MCF 10A (cell line): Measurements from ENCODE around the gene ATR. TPM values are rescaled to one million over a fixed set of nuclear protein-coding genes. Genes with fewer than 3 reads are reported as not detected.
"Not testable (repeated sequence)": the region's sequence is repeated elsewhere in the genome, so short reads cannot be mapped to it uniquely, and the experiment has no call there.

Experiments used
- BruUV-seq: library from RNA; stranded (reverse); fragments of 400-500 nt; replicated peaks from 2 replicates; lab custom pipeline; 2021; lab: Mats Ljungman, UMichigan
- CTCF ChIA-PET: fragments of 300-600 bp; sonication (Branson Sonifier 250); formaldehyde crosslinking; extraction: SDS; loops from one replicate; lab custom pipeline; 2021; ENCODE audit warnings: antibody characterized with exemption, inconsistent platforms; lab: Yijun Ruan, JAX
- POLR2A ChIA-PET: fragments of 300-600, 350-650 bp; sonication (Branson Sonifier 250); formaldehyde crosslinking; extraction: SDS; loops from one replicate; lab custom pipeline; 2020; ENCODE audit warnings: antibody characterized with exemption, inconsistent platforms; lab: Yijun Ruan, JAX
- DNase-seq: peaks from one replicate; pipeline ENCODE4 v3.0.0-alpha.2; 2018; ENCODE audit not compliant: unreplicated experiment
- H3K27ac Mint-ChIP-seq: one replicate; pipeline ENCODE4 v1.8.0; 2022; ENCODE audit warnings: mild to moderate bottlenecking, low read depth, mixed read lengths; ENCODE audit not compliant: unreplicated experiment
- H3K27me3 Mint-ChIP-seq: one replicate; pipeline ENCODE4 v1.8.0; 2022; ENCODE audit warnings: mixed read lengths; ENCODE audit not compliant: insufficient read depth, unreplicated experiment
- H3K36me3 Mint-ChIP-seq: one replicate; pipeline ENCODE4 v1.8.0; 2022; ENCODE audit warnings: mild to moderate bottlenecking, moderate library complexity, mixed read lengths; ENCODE audit not compliant: insufficient read depth, unreplicated experiment
- H3K4me1 Mint-ChIP-seq: one replicate; pipeline ENCODE4 v1.8.0; 2022; ENCODE audit warnings: mixed read lengths; ENCODE audit not compliant: insufficient read depth, unreplicated experiment
- H3K4me3 Mint-ChIP-seq: one replicate; pipeline ENCODE4 v1.8.0; 2022; ENCODE audit warnings: mild to moderate bottlenecking, moderate library complexity, mixed read lengths; ENCODE audit not compliant: unreplicated experiment
- H3K9me3 Mint-ChIP-seq: one replicate; pipeline ENCODE4 v1.8.0; 2022; ENCODE audit warnings: mixed read lengths; ENCODE audit not compliant: unreplicated experiment
- CTCF ChIP-seq: fragments of 200-600 bp; IDR thresholded peaks from one replicate; pipeline ENCODE4 v1.8.0; 2022; ENCODE audit warnings: antibody characterized with exemption, mild to moderate bottlenecking; ENCODE audit not compliant: unreplicated experiment
- intact Hi-C: fragments of 100-400 bp; cut with micrococcal nuclease; formaldehyde crosslinking; loops from 2 replicates; pipeline ENCODE4 v1.14.1; 2022
- total RNA-seq: library from RNA; stranded (reverse); gene quantifications from 2 replicates; pipeline ENCODE4 v1.2.3, GENCODE V29; 2022

ATR gene
- total RNA-seq, 1 experiment from 2014 or later, result 30.2 TPM

- ChIA-PET POLR2A (interaction anchor here (0.6 to 5.5 kb wide), 28 partner anchors 10 to 1077 kb away, joined by 3 to 96 read pairs (median 4); partner anchors contain the start of genes PLS1, TRPC1, U2SURP and XRN1), CTCF (interaction anchor here (0.6 to 3.5 kb wide), 5 partner anchors 9 to 310 kb away, joined by 3 to 16 read pairs (median 8); partner anchors contain the start of gene PLS1)
- TSS peak; percentile 45 for BruUV-seq
- intact Hi-C loops, result loop anchor here (5.0 kb wide), 1 partner anchor 424 kb away; the partner anchor contains the start of gene U2SURP
- Mint-ChIP-seq H3K27me3 (peaks cover 6% of the 10 kb centered on the region), H3K9me3 (no peaks in the 10 kb centered on the region), H3K27ac (peak overlapping the region; percentile 90), H3K4me1 (peaks cover 29% of the 10 kb centered on the region), H3K36me3 (peaks cover 16% of the 10 kb centered on the region), H3K4me3 (peak overlapping the region; percentile 95)
- peak; percentile 11 for DNase-seq
- no peak for TF ChIP-seq CTCF
These were observed 721 bp downstream of the ATR start for GRCh38 chr3:142577696-142578328.

GRCh38 chr3:142576792-142577191, 1.7 kb downstream of the ATR start:
- H3K27me3 Mint-ChIP-seq, result no peaks in the 10 kb centered on the region
- CTCF ChIA-PET, result interaction anchor here (3.1 to 3.5 kb wide), 2 partner anchors 11 to 252 kb away, joined by 14 to 16 read pairs; no protein-coding TSS in a partner anchor
- no peak for DNase-seq

GRCh38 chr3:142574665-142575064, 3.9 kb downstream of the ATR start:
- DNase-seq, result no peak
- intact Hi-C loops, result loop anchor here (5.0 kb wide), 1 partner anchor 428 kb away; the partner anchor contains the start of gene U2SURP
- peaks cover 24% of the 10 kb centered on the region for H3K4me1 Mint-ChIP-seq
- BruUV-seq, result no TSS peak
- no peak overlapping the region for H3K27ac Mint-ChIP-seq
- POLR2A ChIA-PET, result no interaction called here
- H3K4me3 Mint-ChIP-seq, result no peak overlapping the region
- CTCF ChIA-PET, result no interaction called here
- no peak for TF ChIP-seq CTCF
- peaks cover 21% of the 10 kb centered on the region for H3K36me3 Mint-ChIP-seq
- H3K27me3 Mint-ChIP-seq, result no peaks in the 10 kb centered on the region
- H3K9me3 Mint-ChIP-seq, result no peaks in the 10 kb centered on the region

More at GRCh38 chr3:142576792-142577191, 1.7 kb downstream of the ATR start:
- Mint-ChIP-seq H3K27ac (peak overlapping the region; percentile 90), H3K4me3 (peak overlapping the region; percentile 95), H3K4me1 (peaks cover 29% of the 10 kb centered on the region), H3K9me3 (no peaks in the 10 kb centered on the region), H3K36me3 (peaks cover 16% of the 10 kb centered on the region)
- intact Hi-C loops, result loop anchor here (5.0 kb wide), 1 partner anchor 426 kb away; the partner anchor contains the start of gene U2SURP
- no TSS peak for BruUV-seq
- TF ChIP-seq CTCF, result no peak
- POLR2A ChIA-PET, result interaction anchor here (0.6 to 5.5 kb wide), 12 partner anchors 9 to 1602 kb away, joined by 3 to 96 read pairs (median 4); partner anchors contain the start of genes DIPK2A, PLS1, TRPC1 and U2SURP

- H3K4me3 Mint-ChIP-seq, POLR2A ChIA-PET, H3K9me3 Mint-ChIP-seq, CTCF ChIA-PET, DNase-seq, H3K27ac Mint-ChIP-seq, intact Hi-C loops, H3K27me3 Mint-ChIP-seq, BruUV-seq: not testable (repeated sequence)
- Mint-ChIP-seq H3K36me3 (peaks cover 21% of the 10 kb centered on the region), H3K4me1 (peaks cover 23% of the 10 kb centered on the region)
These were observed 4.3 kb downstream of the ATR start for GRCh38 chr3:142574223-142574622.

- H3K27me3 Mint-ChIP-seq, H3K4me1 Mint-ChIP-seq, POLR2A ChIA-PET, H3K4me3 Mint-ChIP-seq, H3K9me3 Mint-ChIP-seq, H3K27ac Mint-ChIP-seq, intact Hi-C loops, BruUV-seq: not testable (repeated sequence)
- DNase-seq, result peak; percentile 6
- peaks cover 29% of the 10 kb centered on the region for H3K36me3 Mint-ChIP-seq
- CTCF ChIA-PET, result interaction anchor here (1.0 to 1.1 kb wide), 2 partner anchors 18 to 260 kb away, joined by 3 to 4 read pairs; no protein-coding TSS in a partner anchor
These were observed 9.1 kb downstream of the ATR start for GRCh38 chr3:142569422-142569821.
